ENCODE data around the gene FOXJ1. TPM values are rescaled to one million over a fixed set of nuclear protein-coding genes. Genes with fewer than 3 reads are reported as not detected.

The FOXJ1 gene
- not detected in 2 replicates for total RNA-seq

GRCh38 chr17:76141212-76142038, at the start of gene FOXJ1:
FOXJ1 (minus strand) TSS chr17:76141245; CDS start chr17:76140395, 850 bp downstream.

GRCh38 chr17:76103274-76104139, 37.5 kb downstream of the FOXJ1 start, which contains the start of gene EXOC7:
EXOC7 (minus strand) TSS chr17:76103787; CDS start chr17:76103692, 95 bp downstream.

Other genes starting within 250 kb of the FOXJ1 start
- 23.9 and 24.8 TPM in 2 replicates for gene TRIM65, start 244.3 kb downstream of the FOXJ1 start, total RNA-seq
- 22.2 and 30.8 TPM in 2 replicates for gene MRPL38, start 236.4 kb downstream of the FOXJ1 start, total RNA-seq
- gene FBF1, start 200.2 kb downstream of the FOXJ1 start, total RNA-seq, result 2.7 and 9.9 TPM in 2 replicates
- gene ACOX1, start 162.1 kb downstream of the FOXJ1 start, total RNA-seq, result 37.6 and 47.4 TPM in 2 replicates
- 9.2 and 13.2 TPM in 2 replicates for gene TEN1, start 162.0 kb downstream of the FOXJ1 start, total RNA-seq
- gene CDK3, start 140.4 kb downstream of the FOXJ1 start, total RNA-seq, result 1.6 and 2.4 TPM in 2 replicates
- gene EVPL, start 113.9 kb downstream of the FOXJ1 start, total RNA-seq, result not detected in 2 replicates
- 40.8 and 48.2 TPM in 2 replicates for gene SRP68, start 68.7 kb downstream of the FOXJ1 start, total RNA-seq
- not detected in 2 replicates for gene GALR2, start 66.5 kb downstream of the FOXJ1 start, total RNA-seq
- not detected in 2 replicates for gene ZACN, start 62.1 kb downstream of the FOXJ1 start, total RNA-seq
- gene EXOC7, start 37.5 kb downstream of the FOXJ1 start, total RNA-seq, result 44.9 and 59.0 TPM in 2 replicates
- 0.10 and 0.44 TPM in 2 replicates for gene RNF157, start 99.2 kb upstream of the FOXJ1 start, total RNA-seq
- gene UBALD2, start 124.1 kb upstream of the FOXJ1 start, total RNA-seq, result 4.5 and 5.9 TPM in 2 replicates
- gene QRICH2, start 167.0 kb upstream of the FOXJ1 start, total RNA-seq, result 0.98 and 1.8 TPM in 2 replicates
- gene PRPSAP1, start 212.7 kb upstream of the FOXJ1 start, total RNA-seq, result 23.1 and 35.4 TPM in 2 replicates
- 51.0 and 55.1 TPM in 2 replicates for gene SPHK1, start 243.4 kb upstream of the FOXJ1 start, total RNA-seq